DND-41 (cell line): ENCODE results near the gene GNAT2.

Source experiments
- ATAC-seq: fragments of 200-7000 bp; cut with Tn5 transposase; 3 replicates; pipeline ENCODE4 v1.9.1; 2021; ENCODE audit warnings: low read depth; ENCODE audit not compliant: insufficient read depth
- DNase-seq: peaks from one replicate; pipeline ENCODE4 v3.0.0-alpha.2; 2020
- H2AFZ ChIP-seq: 2 replicates; pipeline ENCODE4 v1.6.0; 2012; ENCODE audit warnings: low read depth, low read length
- H3K27ac ChIP-seq: 2 replicates; pipeline ENCODE4 v1.5.1; 2012; ENCODE audit warnings: low read length, inconsistent platforms
- H3K27me3 ChIP-seq: fragments of 200-600 bp; sonication (generic); 2 replicates; pipeline ENCODE4 v1.6.0; 2012; ENCODE audit warnings: low read length, mild to moderate bottlenecking, inconsistent platforms; ENCODE audit not compliant: insufficient read depth, poor library complexity
- H3K36me3 ChIP-seq: 2 replicates; pipeline ENCODE4 v1.5.1; 2012; ENCODE audit warnings: low read length, inconsistent platforms; ENCODE audit not compliant: insufficient read depth
- H3K4me1 ChIP-seq: 2 replicates; pipeline ENCODE4 v1.5.1; 2012; ENCODE audit warnings: mild to moderate bottlenecking, low read length; ENCODE audit not compliant: insufficient read depth
- H3K4me2 ChIP-seq: 2 replicates; pipeline ENCODE4 v1.6.0; 2012; ENCODE audit warnings: mild to moderate bottlenecking, moderate library complexity, low read length, inconsistent platforms; ENCODE audit not compliant: insufficient read depth
- H3K4me3 ChIP-seq, 2 experiments: fragments of 200-600 bp in 1 of 2; shearing (Covaris generic) in 1 of 2; 2 replicates each; pipeline ENCODE4 v1.5.1; 2012 to 2016; ENCODE audit warnings: inconsistent platforms in 2 of 2, low read length in 2 of 2, mild to moderate bottlenecking in 2 of 2, low read depth in 1 of 2, moderate library complexity in 1 of 2
- H3K79me2 ChIP-seq: 2 replicates; pipeline ENCODE4 v1.6.0; 2012; ENCODE audit warnings: low read length, inconsistent platforms; ENCODE audit not compliant: insufficient read depth
- H3K9ac ChIP-seq: 2 replicates; pipeline ENCODE4 v1.6.0; 2012; ENCODE audit warnings: low read depth, mild to moderate bottlenecking, inconsistent platforms, low read length, moderate library complexity
- H3K9me3 ChIP-seq: 2 replicates; pipeline ENCODE4 v1.5.1; 2012; ENCODE audit warnings: low read length, moderate library complexity, mild to moderate bottlenecking, inconsistent platforms; ENCODE audit not compliant: insufficient read depth, severe bottlenecking
- H4K20me1 ChIP-seq: 2 replicates; pipeline ENCODE4 v1.6.0; 2012; ENCODE audit warnings: low read length; ENCODE audit not compliant: insufficient read depth
- CTCF ChIP-seq: IDR thresholded peaks from 2 replicates; pipeline ENCODE4 v1.5.1; 2012; ENCODE audit warnings: borderline replicate concordance, low read length, moderate library complexity, mild to moderate bottlenecking; ENCODE audit not compliant: poor library complexity, severe bottlenecking; ENCODE audit errors: extremely low read depth
- EZH2 ChIP-seq: IDR thresholded peaks from 3 replicates; pipeline ENCODE4 v1.6.1; 2012; ENCODE audit warnings: borderline replicate concordance, low read depth, mild to moderate bottlenecking, moderate library complexity, low read length, inconsistent platforms; ENCODE audit not compliant: severe bottlenecking

GNAT2 gene

GRCh38 chr1:109644670-109645069 is 25.3 kb upstream of the GNAT2 start:
- H3K9me3 ChIP-seq, result no peaks in the 10 kb centered on the region
- H3K4me3 ChIP-seq, result no peak overlapping the region
- no peaks in the 10 kb centered on the region for H3K79me2 ChIP-seq
- H3K4me1 ChIP-seq, result peaks cover 2% of the 10 kb centered on the region
- H4K20me1 ChIP-seq, result no peaks in the 10 kb centered on the region
- H3K9ac ChIP-seq, result no peak overlapping the region
- no peak for TF ChIP-seq CTCF
- no peak overlapping the region for H2AFZ ChIP-seq
- H3K36me3 ChIP-seq, result no peaks in the 10 kb centered on the region
- DNase-seq (no peak), ATAC-seq (no peak)
- no peaks in the 10 kb centered on the region for H3K27me3 ChIP-seq
- no peak overlapping the region for H3K4me2 ChIP-seq
- H3K27ac ChIP-seq, result no peak overlapping the region

GRCh38 chr1:109643385-109644230 is 24.2 kb upstream of the GNAT2 start:
- ATAC-seq (peak; percentile 82), DNase-seq (peak; percentile 72)
- H3K9me3 ChIP-seq, result no peaks in the 10 kb centered on the region
- H3K4me3 ChIP-seq, result no peak overlapping the region
- no peaks in the 10 kb centered on the region for H3K27me3 ChIP-seq
- TF ChIP-seq EZH2 (no peak), CTCF (peak; percentile 79)
- H3K36me3 ChIP-seq, result no peaks in the 10 kb centered on the region
- H2AFZ ChIP-seq, result peak overlapping the region; percentile 65; the same call in 1 of the 2 replicates
- no peak overlapping the region for H3K4me2 ChIP-seq
- peaks cover 2% of the 10 kb centered on the region for H3K4me1 ChIP-seq
- no peaks in the 10 kb centered on the region for H3K79me2 ChIP-seq
- H4K20me1 ChIP-seq, result no peaks in the 10 kb centered on the region
- H3K27ac ChIP-seq, result no peak overlapping the region
- no peak overlapping the region for H3K9ac ChIP-seq

DNA sequence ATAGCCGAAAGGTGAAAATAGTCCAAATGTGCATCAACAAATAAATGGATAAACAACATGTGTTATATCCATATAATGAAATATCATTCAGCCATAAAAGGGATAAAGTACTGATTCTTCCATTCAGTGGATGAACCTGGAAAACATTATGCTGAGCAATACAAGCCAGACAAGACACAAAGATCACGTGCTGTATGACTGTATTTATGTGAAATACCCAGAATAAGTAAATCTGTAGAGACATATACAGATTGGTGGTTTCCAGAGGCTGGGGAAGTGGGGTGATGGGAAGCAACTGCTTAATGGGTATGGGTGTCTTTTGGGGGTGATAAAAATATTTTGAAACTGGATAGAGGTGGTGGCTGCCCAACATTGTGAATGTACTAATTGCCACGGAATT is 23.2 kb upstream of the GNAT2 start:
- DNase-seq (no peak), ATAC-seq (no peak)
- no peak overlapping the region for H3K4me2 ChIP-seq
- TF ChIP-seq CTCF, result no peak
- TF ChIP-seq EZH2, result no peak
- H3K36me3 ChIP-seq, result no peaks in the 10 kb centered on the region
- H3K27ac ChIP-seq, result no peak overlapping the region
- no peak overlapping the region for H3K9ac ChIP-seq
- peaks cover 2% of the 10 kb centered on the region for H3K4me1 ChIP-seq
- H3K4me3 ChIP-seq, result no peak overlapping the region
- H2AFZ ChIP-seq, result no peak overlapping the region
- no peaks in the 10 kb centered on the region for H3K27me3 ChIP-seq
- H4K20me1 ChIP-seq, result no peaks in the 10 kb centered on the region
- no peaks in the 10 kb centered on the region for H3K9me3 ChIP-seq
- H3K79me2 ChIP-seq, result no peaks in the 10 kb centered on the region

DNA sequence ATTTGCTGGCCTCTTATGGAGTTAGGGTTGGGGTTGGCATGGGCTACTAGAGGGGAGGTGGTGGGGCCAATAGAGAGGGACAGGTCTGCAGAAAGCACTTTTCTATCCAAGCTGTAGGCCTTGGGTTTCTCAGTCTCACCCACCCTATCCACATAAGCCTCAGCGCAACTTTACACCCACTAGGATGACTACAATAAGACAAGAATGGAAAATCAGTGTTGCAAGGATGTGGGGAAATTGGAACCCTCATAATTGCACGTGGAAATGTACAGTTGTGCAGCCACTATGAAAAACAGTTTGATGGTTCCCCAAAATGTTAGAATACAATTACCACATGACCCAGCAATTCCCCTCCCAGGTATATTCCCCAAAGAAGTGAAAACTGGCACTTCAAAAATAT is 22.4 kb upstream of the GNAT2 start:
- H3K4me2 ChIP-seq, result no peak overlapping the region
- H3K27me3 ChIP-seq, result no peaks in the 10 kb centered on the region
- DNase-seq (no peak), ATAC-seq (no peak)
- H3K9me3 ChIP-seq, result no peaks in the 10 kb centered on the region
- TF ChIP-seq CTCF (no peak), EZH2 (no peak)
- no peaks in the 10 kb centered on the region for H4K20me1 ChIP-seq
- peaks cover 2% of the 10 kb centered on the region for H3K4me1 ChIP-seq
- no peak overlapping the region for H2AFZ ChIP-seq
- no peak overlapping the region for H3K9ac ChIP-seq
- H3K27ac ChIP-seq, result no peak overlapping the region
- H3K36me3 ChIP-seq, result no peaks in the 10 kb centered on the region
- no peak overlapping the region for H3K4me3 ChIP-seq
- no peaks in the 10 kb centered on the region for H3K79me2 ChIP-seq
